Testis (tissue), 3 donors: ENCODE results near the gene AMDHD2. TPM values are rescaled to one million over a fixed set of nuclear protein-coding genes. Genes with fewer than 3 reads are reported as not detected.
"Not testable (repeated sequence)": the region's sequence is repeated elsewhere in the genome, so short reads cannot be mapped to it uniquely, and the experiment has no call there.

ENCODE experiments used
- DNase-seq: peaks from one replicate; pipeline ENCODE4 v3.0.0-alpha.2; 2019
- H3K27ac ChIP-seq, 2 donors: fragments of 200-600 bp; sonication (generic); one replicate each; pipeline ENCODE4 v1.5.1; 2019
- H3K27me3 ChIP-seq: fragments of 200-600 bp; sonication (generic); one replicate; pipeline ENCODE4 v1.5.1; 2019
- H3K36me3 ChIP-seq: fragments of 200-600 bp; sonication (generic); one replicate; pipeline ENCODE4 v1.5.1; 2017; ENCODE audit warnings: low read depth; ENCODE audit errors: missing control alignments
- H3K4me1 ChIP-seq: fragments of 200-600 bp; sonication (generic); one replicate; pipeline ENCODE4 v1.5.1; 2019
- H3K4me3 ChIP-seq, 2 donors: fragments of 200-600 bp; sonication (generic); one replicate each; pipeline ENCODE4 v1.5.1; 2017 to 2019
- H3K9me3 ChIP-seq: fragments of 200-600 bp; sonication (generic); one replicate; pipeline ENCODE4 v1.5.1; 2017
- CTCF ChIP-seq, 3 experiments: fragments of 450-650 bp in 2 of 3; fragments of 200-600 bp in 1 of 3; sonication (generic) in 1 of 3; IDR thresholded peaks; one replicate each; pipeline ENCODE4 v1.5.1; 2016 to 2019; ENCODE audit warnings: antibody characterized with exemption in 3 of 3, mild to moderate bottlenecking in 2 of 3, moderate library complexity in 1 of 3
- POLR2A ChIP-seq: fragments of 450-650 bp; IDR thresholded peaks from one replicate; pipeline ENCODE4 v1.6.1; 2017; ENCODE audit warnings: antibody characterized with exemption, mild to moderate bottlenecking, moderate library complexity
- WGBS, 2 donors: methylation state at CpG; one replicate each; pipeline ENCODE4 v1.1.5; 2018; 5-methylcytosine and 5-hydroxymethylcytosine counted together
- intact Hi-C: fragments of 100-400 bp; cut with DNase I; formaldehyde crosslinking; loops from one replicate; pipeline ENCODE4 v1.15.1; 2023; ENCODE audit warnings: low total_unique reads
- polyA plus RNA-seq: library from polyadenylated mRNA; stranded (reverse); fragments of 350-450 nt; fragmentation: Illumina TruSeq; extraction: RNeasy Lipid Tissue Mini Kit (QIAGEN cat#74804); gene quantifications from one replicate; pipeline ENCODE4 v1.2.3, GENCODE V29; 2014; ENCODE audit warnings: low read depth, low replicate concordance; ENCODE audit not compliant: insufficient read depth
- total RNA-seq, 2 donors: library from RNA; depleted of rRNA; stranded (reverse); fragments of >200 nt; gene quantifications; one replicate each; pipeline ENCODE4 v1.2.3, GENCODE V29; 2016

The AMDHD2 gene
- total and polyA plus RNA-seq, 3 donors from 2014 or later: 58.6 to 78.8 (median 72.8) TPM

DNA sequence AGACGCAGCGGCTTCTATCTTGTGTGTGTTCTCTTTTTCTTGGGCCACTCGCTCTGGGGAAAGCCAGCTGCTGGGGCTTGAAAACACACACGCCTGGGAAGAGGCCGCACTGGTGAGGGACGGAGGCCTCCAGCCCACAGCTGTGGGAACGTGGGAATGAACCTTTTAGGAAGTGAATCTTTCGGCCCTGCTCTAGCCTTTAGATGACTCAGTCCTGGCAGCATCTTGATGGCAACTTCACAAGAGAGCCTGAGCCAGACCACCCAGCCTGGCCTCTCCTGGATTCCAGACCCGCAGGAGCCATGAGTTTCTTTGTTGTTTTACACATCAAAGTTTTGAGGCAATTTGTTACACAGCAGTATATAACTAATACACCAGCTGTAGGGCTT, 15.4 kb downstream of the AMDHD2 start:
- peak; percentile 47 for DNase-seq
- Histone ChIP-seq H3K27ac (peak overlapping the region in 1 of 2 donors; percentile 81), H3K4me3 (no peak overlapping the region), H3K9me3 (no peaks in the 10 kb centered on the region), H3K4me1 (peaks cover 9% of the 10 kb centered on the region), H3K36me3 (no peaks in the 10 kb centered on the region), H3K27me3 (no peaks in the 10 kb centered on the region)
- intact Hi-C loops: no loop called here
- no peak for TF ChIP-seq CTCF (IDR thresholded peaks at IDR 0.05)
- no peak for TF ChIP-seq POLR2A
- 56 to 77% methylated on average over 9 of the region's 9 CpGs for WGBS, 2 donors

DNA sequence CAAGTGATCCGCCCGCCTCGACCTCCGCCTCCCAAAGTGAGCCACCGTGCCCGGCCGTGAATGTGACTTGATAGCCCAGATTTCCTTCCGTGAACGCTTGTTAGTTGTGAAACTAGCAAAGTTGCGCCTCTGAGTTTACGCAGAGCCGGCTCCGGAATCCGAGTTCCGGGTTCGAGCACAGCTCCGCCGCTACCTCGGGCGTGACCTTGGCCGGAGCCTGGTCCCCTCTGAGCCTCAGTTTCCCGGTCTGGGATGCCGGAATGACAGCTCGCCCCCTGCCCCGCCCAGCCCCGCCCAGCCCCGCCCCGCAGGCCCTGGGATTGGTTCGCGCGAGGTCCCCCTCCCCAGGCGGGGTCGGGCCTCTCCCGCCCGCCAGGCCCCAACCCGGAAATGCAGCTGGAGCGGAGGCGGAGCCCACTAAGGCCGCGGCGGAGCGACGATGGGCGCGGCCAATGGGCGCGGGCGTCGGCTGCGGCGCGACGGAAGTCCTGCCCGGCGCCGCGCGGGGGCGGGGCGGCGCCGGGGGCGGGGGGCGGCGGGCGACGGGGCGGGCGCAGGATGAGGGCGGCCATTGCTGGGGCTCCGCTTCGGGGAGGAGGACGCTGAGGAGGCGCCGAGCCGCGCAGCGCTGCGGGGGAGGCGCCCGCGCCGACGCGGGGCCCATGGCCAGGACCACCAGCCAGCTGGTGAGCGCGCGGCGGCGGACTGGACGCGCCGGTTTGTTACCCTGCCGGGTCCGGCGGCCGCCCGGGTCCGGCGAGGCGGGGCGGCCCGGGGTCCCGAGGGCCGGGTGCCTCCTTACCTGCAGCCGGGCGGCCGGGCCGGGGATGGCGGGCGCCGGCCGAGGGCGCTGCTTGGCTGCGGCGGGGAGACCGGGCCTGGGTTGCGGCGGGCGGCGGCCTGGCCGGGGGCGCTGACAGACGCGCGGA, 17.5 kb downstream of the AMDHD2 start, which contains the start of gene PDPK1:
TSS of gene PDPK1 (plus strand) at position 571 of the 929 bp plus-strand sequence. CDS start at position 663, 92 bp downstream.
- no peaks in the 10 kb centered on the region for H3K9me3 ChIP-seq
- H3K36me3 ChIP-seq: no peaks in the 10 kb centered on the region
- peaks cover 12% of the 10 kb centered on the region for H3K4me1 ChIP-seq
- H3K27ac ChIP-seq: peak within 1 kb of the TSS; percentile 55 to 82
- peak within 1 kb of the TSS; percentile 67 to 85 for H3K4me3 ChIP-seq
- H3K27me3 ChIP-seq: no peaks in the 10 kb centered on the region
- TF ChIP-seq CTCF (IDR thresholded peaks at IDR 0.05): no peak
- no peak for TF ChIP-seq POLR2A
- intact Hi-C loops: no loop called here
- peak; percentile 96 for DNase-seq
- 1 to 2% methylated on average over 9 to 79 of the region's 126 CpGs for WGBS, 2 donors

- H3K4me3 ChIP-seq, intact Hi-C loops, H3K27ac ChIP-seq, DNase-seq, H3K36me3 ChIP-seq, H3K27me3 ChIP-seq, H3K9me3 ChIP-seq: not testable (repeated sequence)
- WGBS, 2 donors: 59 to 68% methylated on average over 24 of the region's 24 CpGs
- peaks cover 12% of the 10 kb centered on the region for H3K4me1 ChIP-seq
These were observed 19.1 kb downstream of the AMDHD2 start for GRCh38 chr16:2539192-2539844.

- WGBS, 2 donors: 32 to 37% methylated on average over 12 to 14 of the region's 14 CpGs
- H3K9me3 ChIP-seq, H3K4me3 ChIP-seq, H3K27ac ChIP-seq, H3K27me3 ChIP-seq, intact Hi-C loops, H3K36me3 ChIP-seq: not testable (repeated sequence)
- TF ChIP-seq CTCF (IDR thresholded peaks at IDR 0.05): peak; percentile 16 to 34 (median 24)
- peaks cover 12% of the 10 kb centered on the region for H3K4me1 ChIP-seq
- DNase-seq: peak; percentile 75
These were observed 19.8 kb downstream of the AMDHD2 start for GRCh38 chr16:2539845-2540458.

GRCh38 chr16:2540912-2541311, 20.7 kb downstream of the AMDHD2 start:
- peaks cover 12% of the 10 kb centered on the region for H3K4me1 ChIP-seq
- intact Hi-C loops, H3K9me3 ChIP-seq, H3K36me3 ChIP-seq, DNase-seq, H3K27ac ChIP-seq, H3K4me3 ChIP-seq, H3K27me3 ChIP-seq: not testable (repeated sequence)
- 60 to 74% methylated on average over 4 of the region's 4 CpGs for WGBS, 2 donors

DNA sequence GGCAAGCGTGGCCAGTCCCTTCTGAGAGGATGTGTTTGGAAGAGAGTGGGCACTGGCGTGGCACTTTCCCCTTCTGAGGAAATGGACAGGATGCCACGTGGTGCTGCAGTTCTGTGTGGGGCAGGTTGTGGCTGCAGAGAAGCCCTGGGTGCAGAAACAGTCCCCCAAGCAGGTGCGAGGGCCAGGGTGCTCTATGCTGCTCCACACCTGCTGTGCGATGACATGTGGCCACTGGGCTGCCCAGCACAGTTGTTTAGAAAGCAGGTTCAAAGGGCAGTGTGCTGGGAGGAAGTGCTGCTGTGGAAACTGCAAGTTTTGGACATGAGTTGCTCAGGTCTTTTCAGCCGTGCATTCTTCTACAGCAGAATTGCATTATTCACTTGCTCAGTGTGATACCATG, 21.2 kb downstream of the AMDHD2 start:
- peaks cover 12% of the 10 kb centered on the region for H3K4me1 ChIP-seq
- H3K4me3 ChIP-seq, H3K27ac ChIP-seq, H3K36me3 ChIP-seq, DNase-seq, H3K27me3 ChIP-seq, H3K9me3 ChIP-seq, intact Hi-C loops: not testable (repeated sequence)
- 44 to 56% methylated on average over 1 to 6 of the region's 6 CpGs for WGBS, 2 donors

DNA sequence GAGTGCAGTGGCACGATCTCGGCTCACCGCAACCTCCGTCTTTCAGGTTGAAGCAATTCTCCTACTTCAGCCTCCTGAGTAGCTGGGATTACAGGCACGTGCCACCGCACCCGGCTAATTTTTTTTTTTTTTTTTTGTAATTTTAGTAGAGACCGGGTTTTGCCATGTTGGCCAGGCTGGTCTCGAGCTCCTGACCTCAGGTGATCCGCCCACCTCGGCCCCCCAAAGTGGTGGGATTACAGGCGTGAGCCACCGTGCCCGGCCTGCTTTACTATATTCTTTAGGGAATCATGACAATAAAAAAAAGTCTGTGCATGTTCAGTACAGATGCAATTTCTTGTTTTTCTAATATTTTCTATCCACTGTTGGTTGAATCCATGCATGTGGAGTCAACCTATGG, 23.6 kb downstream of the AMDHD2 start:
- 76 to 77% methylated on average over 14 of the region's 14 CpGs for WGBS, 2 donors
- H3K9me3 ChIP-seq, intact Hi-C loops: not testable (repeated sequence)

DNA sequence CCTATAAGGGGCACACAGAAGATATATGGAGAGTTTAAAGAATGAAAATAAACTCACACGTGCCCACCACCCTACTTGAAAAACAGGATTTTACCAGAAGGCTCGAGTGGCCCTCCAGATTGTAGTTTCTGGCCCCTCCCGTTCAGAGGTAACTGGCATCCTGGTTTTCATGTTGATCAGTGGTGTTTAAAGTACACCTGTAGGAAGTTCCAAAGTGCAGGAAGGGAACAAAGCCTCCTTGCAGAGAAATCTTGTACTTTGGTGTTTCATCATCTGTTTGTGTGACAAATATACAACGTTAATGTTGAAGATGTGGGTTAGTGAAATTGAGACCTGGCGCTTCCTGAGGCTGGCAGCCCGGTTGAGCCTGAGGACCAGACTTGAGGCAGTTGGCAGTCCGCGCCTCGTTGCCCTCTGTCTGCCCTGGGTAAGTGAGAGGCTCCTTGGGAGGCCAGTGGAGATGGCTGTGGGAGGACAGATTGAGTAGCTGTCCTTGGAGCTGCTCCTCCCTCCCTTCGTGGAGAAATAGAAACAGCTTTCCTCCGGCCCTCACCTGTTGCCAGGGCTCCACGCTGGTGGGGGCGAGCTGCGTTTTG, 30.2 kb downstream of the AMDHD2 start:
- intact Hi-C loops, DNase-seq, H3K9me3 ChIP-seq, H3K4me3 ChIP-seq, H3K27me3 ChIP-seq, H3K27ac ChIP-seq, H3K4me1 ChIP-seq, H3K36me3 ChIP-seq: not testable (repeated sequence)
- no CpG with 5 or more reads among the region's 14 CpGs for WGBS, 2 donors

More for the DNA sequence above, 23.6 kb downstream of the AMDHD2 start:
- not testable (repeated sequence) for H3K27me3 ChIP-seq, H3K36me3 ChIP-seq, H3K27ac ChIP-seq, H3K4me3 ChIP-seq, DNase-seq
- peaks cover 12% of the 10 kb centered on the region for H3K4me1 ChIP-seq
